Measurements from ENCODE around the gene PLEKHG4.

Gene PLEKHG4

DNA sequence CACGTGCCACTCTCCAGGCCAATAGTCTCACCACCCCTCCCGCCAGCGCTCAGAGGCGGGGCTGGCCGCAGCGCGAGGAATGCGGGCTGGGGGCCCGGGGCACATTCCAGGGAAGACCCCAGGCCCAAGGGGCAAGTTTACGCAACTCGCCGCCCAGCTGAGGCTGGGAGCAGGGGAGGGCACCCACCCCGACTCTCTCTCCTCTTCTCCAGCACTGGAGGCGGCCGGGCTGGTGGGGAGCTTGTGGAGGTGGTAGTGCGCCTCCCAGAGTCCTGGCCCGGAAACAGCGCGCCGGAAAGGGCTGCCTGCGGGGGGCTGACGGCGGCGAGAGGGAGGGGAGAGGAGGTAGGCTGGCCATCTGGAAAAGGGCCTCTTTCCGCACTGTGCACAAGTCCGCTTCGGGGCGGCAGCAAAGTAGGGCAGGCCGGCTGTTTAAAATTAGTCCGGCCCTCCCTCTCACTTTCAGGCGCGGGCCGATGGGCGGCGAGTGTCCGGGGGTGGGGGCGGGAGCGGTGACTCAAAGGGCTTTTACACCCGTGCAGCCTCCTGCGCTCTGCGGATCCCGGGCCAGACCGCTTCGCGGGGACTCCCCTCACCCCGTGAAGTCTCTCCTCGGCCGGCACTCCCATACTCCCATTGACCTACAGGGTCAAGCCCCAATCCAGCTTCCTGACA is 33.1 kb upstream of the PLEKHG4 start:
- peak; percentile 54 for DNase-seq

DNA sequence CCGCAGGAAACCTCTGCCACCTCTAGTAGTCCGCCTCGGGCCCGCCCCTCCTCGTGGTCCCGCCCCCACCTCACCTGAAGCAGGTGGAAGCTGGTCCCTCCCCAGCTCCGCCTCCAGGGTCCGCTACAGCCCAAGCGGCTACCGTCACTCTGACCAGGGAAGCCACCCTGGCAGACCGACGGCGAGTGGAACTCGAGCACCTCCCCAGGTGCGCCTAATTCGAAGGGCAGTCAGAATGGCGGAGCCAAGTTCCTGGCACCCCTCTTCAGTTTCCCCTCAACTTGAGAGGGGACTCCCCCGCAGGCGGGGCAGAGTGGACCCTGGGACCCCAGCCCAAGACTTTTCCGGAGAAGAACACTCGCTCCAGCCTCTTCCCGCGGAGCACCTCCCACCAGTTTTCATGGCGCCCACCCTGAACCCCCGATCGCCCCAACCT is 32.6 kb upstream of the PLEKHG4 start:
- DNase-seq, result peak; percentile 92

DNA sequence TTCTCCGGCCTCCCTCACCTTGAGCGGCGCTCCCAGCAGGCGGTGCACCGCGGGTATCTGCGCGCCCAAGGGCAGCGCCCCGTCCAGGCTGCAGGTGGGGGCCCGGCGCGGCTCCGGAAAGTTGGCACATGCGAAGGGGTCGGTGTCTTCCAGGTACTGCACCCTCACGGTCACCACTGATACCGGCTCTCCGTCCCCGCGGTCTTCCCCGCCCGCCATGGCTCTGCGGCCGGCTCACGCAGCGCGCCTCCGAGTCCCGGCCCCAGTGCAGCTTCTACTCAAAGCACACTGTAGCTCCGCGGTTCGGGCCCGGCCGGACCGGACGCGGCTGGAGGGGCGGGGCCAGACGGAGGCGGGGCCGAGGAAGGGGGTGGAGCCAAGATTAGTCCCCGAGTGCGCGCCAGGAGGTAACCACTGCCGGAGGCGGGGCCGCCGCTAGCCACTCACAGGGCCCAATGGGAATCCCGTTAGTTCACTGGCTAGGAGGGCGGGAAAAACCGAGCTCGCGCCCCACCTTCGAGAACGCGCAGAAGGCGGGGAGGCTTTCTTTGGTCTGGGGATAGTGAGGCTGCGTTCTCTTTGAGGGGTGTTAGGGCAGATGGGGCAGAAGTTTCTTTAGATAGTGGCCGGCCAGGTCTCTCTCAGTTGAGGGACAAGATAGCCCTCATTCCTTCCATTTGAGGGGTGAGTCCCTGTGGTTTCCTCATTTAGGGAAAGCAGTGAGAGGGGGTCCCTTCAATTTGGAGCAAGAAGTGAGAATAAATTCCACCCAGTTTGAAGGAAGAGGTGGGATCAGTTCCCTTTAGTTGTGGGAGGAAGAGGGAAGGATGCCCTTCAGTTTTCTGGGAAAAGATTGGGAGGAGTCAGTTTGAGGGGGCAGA is 31.9 kb upstream of the PLEKHG4 start, which contains the start of gene FHOD1:
Gene FHOD1 (minus strand): TSS at position 290 of the 881 bp plus-strand sequence. CDS start 71 bp downstream, at position 219.
- peak; percentile 82 for DNase-seq

DNA sequence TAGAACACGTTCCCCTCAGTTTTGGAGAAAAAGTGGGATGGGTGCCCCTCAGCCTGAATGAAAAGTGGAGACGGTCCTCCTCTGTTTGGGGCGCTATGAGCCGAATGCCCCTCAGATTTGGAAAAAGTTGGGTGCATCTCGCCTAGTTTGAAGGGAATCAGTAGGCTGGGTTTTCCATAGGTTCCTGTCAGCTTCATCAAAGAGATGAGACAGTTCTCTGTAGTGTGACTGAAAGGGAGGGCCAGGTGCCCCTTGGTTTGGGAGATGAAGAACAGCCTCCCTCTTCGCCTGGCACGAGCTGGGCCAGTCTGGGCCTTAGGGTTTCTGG is 31.3 kb upstream of the PLEKHG4 start:
- no peak for DNase-seq

DNA sequence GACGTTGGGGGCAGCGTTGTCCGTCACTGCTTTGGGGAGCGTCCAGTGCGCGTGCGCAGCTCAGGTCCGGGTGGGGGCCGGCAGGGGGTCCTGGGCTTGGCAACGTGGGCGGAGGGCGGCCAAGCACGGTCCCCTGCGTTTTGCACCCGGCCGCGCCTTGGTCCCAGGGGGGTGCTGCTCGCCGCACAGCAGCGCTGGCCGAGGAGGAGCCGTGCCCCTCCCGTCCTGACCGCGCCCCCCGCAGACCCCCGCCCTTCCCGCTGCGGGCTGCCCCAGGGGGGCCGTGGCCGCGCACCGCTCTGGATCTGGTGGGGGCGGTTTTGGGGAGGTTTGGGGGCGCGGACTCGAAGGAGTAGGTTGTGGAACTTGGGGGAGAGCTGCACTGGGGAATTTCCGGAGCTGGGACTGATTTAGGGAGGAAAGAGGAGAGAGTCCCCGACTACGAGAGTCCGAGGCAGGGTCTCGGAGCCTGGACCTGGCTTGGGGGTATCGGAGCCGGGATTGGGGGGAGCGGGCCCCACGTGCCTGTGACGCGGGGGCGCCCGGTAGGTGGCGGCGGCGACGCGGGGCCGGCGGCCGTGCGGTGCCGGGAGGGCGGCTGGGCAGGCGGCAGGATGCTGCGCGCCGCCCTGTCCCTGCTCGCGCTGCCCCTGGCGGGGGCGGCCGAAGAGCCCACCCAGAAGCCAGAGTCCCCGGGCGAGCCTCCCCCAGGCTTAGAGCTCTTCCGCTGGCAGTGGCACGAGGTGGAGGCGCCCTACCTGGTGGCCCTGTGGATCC is 30.7 kb upstream of the PLEKHG4 start, which contains the start of gene SLC9A5:
Gene SLC9A5 (plus strand): TSS at position 579 of the 777 bp plus-strand sequence. CDS start 36 bp downstream, at position 615.
- peak; percentile 37 for DNase-seq

DNA sequence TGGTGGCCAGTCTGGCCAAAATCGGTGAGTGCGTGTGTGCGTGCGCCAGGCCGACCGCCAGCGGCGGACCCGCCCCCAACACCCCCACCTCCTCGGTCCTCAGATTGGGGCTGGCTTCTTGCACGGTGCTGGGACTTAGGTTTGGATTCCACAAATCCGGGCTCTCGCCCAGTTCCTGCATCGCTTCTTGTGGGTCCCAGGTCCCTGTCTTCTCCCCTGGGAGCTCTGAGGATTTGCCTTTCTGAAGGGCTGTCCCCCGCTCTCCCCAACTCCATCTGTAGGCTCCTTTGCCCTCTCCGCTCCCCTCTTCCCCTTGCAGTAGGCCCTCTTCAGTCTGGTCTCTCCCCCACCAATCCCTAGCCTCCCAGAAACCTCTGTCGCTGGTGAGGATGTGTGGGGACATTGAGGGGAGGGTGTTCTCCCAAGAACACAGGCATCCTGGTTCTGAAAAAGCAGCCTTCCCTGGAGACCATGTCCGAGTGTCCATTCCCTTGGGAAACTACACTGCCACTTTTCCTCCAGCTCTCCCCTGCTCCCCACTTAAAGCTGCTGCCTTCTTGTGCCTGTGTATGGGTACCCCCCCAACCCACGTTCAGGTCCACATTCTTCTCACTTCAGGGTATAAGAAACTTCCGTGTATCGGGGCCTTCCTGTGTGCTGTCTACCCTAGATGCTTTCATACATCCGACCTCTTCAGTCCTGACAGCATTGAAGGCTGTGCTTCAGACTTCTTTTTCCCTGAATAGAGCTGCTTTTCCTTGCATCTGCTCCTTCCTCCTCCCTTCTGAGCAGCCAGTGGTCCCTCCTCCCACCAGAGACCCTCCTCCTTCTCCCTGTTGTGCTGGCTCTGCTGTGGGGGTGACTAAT is 29.9 kb upstream of the PLEKHG4 start:
- DNase-seq, result peak; percentile 6

DNA sequence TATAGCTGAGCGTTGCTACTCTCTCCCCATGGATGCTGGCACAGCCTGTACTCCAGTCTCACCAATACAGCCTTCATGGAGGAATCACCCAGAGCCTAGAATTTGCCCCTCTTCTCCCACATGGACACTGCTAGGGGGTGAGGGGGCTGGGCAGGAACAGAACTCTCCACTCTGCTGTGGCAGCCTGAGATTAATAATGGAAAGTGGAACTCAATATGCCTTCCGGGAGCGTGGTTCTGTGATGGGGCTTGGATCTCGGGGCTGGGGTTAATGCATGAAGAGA is 29.3 kb upstream of the PLEKHG4 start:
- DNase-seq, result no peak

DNA sequence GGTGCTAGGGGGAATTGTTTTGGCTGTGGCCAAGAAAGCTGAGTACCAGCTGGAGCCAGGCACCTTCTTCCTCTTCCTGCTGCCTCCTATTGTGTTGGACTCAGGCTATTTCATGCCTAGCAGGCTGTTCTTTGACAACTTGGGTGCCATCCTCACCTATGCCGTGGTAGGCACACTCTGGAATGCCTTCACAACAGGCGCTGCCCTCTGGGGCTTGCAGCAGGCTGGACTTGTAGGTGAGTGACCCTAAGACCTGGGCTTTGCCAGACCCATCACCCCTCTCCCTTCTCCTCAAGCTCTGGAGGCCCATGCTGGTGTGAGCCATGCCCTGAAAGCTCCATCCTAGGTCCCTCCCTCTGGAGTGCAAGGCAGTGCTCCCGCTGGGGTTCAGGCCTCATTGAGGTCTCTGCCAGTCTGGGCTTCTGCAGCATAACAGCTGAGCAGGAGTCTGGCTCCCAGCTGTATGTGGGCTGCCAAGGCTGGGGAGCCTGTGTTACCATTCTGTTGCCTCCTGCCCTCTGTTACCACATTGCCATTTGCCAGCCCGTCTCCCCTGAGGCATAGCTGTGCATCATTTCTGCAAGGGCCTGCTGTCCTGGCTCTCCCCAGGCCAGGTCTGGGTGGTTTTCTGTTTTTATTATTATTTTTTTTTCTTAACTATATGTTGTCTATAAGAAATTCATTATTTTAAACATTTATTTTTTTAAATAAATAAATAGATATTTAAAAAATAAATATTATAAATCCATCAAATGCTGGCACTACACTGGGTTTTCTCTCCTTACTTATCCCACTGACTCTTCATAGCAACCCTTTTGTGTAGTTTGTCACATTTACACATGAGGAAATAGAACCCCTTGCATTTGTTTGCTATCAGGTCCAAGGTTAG is 26.5 kb upstream of the PLEKHG4 start:
- DNase-seq, result no peak

DNA sequence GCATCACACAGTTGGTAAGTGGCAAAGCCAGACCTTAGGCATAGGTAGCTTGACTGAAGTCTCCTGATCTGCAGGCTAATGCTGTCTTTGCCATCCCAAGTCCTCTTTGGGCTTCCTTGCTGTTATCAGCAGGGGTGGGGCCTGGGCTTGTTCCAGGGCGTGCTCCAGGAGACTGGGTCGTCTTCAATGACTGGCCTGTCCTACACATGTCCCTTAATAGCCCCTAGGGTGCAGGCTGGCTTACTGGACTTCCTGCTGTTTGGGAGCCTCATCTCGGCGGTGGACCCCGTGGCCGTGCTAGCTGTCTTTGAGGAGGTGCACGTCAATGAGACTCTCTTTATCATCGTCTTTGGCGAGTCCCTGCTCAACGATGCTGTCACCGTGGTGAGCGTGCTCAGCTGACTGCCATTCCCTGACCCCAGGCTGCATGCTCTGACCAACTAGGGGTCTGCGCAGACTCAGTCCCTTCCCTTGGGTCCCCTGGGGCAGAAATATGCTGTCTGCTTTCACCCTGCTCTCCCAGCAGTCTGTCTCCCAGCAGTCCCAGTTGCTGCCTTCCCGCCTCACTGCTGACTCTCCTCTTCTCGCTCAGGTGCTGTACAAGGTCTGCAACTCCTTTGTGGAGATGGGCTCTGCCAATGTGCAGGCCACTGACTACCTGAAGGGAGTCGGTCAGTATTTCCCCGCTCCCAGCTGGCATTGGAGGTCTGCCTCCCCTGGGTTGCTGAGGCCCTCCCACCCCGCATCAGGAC is 24.4 kb upstream of the PLEKHG4 start:
- no peak for DNase-seq

DNA sequence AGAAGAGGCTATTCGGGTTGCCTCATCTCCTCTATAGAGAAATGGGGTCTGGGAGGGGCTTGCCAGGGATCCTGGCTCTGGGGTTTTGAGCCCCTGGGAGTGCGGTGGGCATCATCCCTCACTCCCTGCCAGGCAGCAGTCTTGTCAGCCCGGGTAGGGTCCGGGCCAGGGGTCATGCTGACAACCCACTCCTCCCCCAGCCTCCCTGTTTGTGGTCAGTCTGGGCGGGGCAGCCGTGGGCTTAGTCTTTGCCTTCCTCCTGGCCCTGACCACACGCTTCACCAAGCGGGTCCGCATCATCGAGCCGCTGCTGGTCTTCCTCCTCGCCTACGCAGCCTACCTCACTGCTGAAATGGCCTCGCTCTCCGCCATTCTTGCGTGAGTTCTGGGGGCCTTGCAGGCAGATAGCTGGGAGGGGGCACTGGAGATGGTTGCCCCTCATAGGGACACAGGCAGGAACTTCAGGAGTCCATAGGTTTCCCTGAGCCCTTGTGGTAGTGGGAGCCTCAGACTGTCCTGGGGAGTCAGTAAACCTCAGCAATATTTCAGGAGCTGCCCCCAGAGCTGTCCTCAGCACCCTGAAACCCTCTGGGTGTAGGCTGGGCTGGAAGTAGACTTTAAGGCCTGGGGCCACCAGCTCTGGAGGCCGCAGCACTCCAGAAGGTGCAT is 23.6 kb upstream of the PLEKHG4 start:
- no peak for DNase-seq

DNA sequence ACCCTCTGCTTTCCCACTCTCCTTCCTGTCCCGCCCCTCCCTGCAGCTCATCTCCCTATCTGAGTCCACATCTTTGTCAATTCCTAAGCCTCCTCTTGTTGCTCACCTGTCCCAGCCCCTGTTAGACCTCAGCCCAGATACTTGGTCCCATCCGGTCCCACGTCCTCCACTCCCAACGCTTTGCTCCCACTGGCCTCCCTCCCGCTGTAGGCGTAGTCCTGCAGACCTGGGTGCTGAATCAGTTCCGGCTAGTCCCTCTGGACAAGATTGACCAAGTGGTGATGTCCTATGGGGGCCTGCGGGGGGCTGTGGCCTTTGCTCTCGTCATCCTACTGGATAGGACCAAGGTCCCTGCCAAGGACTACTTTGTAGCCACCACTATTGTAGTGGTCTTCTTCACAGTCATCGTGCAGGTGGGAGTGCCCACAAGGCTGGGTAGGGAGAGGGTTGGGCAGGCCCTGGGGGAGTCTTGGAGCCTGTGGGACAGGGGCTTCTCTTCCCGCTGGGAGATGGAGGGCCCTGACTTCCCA is 22.6 kb upstream of the PLEKHG4 start:
- DNase-seq, result no peak

DNA sequence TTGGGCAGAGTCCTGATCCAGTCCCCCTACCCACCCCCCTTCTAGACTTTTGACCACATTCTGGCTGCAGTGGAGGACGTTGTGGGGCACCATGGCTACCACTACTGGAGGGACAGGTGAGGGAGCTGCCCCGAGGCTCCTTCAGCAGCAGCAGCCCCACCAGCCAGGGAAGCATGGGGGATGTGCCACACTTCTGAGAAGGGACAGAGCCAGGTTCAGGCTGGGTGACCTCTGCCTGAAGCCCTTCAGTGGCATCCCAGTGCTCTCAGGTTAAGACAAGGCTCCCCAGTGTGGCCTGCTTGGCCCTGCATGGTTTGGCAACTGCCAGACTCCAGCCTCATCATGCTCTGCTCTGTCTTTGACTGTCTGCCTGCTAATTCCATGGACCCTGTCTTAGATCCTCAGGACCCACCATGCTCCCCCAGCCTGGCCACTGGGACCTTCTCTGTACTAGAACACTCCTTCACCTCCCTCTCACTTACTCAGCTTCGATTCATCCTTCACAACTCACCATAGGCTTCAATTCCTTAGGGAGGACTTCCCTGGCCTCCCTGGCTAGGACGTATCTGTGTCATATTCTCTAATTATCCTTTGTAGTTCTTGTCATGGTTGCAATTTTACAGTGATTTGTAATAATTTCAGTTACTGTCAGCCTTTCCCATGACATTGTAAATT is 21.7 kb upstream of the PLEKHG4 start:
- no peak for DNase-seq

DNA sequence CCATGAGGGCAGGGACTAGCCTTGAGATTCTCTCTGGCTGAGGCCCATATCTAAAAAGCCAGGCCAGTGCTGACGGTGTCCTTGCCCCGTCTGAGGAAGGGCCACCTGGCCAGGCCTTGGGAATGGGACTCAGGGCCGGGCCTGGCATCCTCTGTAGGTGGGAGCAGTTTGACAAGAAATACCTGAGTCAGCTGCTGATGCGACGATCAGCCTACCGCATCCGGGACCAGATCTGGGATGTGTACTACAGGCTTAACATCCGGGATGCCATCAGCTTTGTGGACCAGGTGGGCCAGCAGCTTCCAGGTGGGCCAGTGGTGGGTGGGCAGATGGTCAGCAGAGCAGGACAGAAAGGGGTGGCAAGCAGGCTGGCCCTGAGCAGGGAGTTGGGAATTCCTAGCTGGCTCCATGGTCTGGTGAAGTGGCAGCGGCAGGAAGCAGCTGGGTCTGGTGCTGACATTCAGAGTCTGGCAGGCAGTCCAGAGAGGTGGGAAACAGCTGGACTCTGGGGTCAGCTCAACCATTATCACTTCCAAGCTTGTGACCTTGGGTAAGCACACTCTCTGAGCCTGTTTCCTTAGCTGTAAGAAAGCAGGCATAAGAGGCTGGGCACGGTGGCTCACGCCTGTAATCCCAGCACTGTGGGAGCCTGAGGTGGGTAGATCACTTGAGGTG is 21.0 kb upstream of the PLEKHG4 start:
- no peak for DNase-seq

DNA sequence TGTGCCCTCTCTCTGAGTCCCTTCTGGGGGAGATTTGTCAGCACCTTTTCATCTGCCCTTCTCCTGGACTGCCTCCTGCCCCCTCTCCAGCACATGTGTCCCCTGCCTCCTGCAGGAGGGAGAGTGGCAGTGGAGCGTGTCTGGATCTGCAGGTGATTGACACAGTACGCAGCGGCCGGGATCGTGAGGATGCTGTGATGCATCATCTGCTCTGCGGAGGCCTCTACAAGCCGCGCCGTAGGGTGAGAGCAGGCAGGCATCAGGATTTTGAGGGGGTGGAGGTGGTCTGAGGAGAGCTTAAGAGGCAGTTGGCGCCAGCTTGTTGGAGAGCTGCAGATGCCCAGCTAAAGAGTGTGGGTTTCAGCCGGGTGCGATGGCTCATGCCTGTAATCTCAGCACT is 19.6 kb upstream of the PLEKHG4 start:
- no peak for DNase-seq

DNA sequence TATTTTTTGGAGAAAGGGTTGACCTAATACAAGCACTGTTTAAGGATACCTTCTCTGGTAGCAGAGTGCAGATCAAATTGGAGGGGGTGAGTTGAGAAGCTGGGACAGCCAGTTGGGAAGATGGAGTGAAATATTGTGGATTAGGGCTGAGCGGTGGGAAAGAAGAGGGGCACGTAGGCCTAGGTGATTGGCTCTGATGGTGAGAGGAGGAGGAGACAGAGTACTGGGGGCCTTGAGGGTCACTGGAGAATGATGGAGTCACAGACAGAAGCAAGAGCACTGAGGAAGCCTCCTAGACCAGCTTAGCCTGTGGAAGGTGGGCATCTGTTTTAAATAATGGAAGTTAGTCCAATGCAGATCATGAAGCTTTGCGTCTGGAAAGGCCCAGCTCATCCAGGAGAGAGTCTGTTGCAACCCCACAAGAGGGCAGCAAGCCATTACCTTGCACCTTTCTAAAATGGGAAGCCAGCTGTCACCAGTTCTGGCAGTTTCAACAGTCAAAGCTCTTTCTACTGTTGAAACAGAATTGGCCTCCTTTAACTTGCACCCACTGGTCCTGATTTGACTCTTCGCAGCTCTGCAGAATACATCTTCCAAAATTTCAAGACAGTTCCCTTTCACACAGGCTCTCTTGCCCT is 18.8 kb upstream of the PLEKHG4 start:
- DNase-seq, result peak; percentile 2

DNA sequence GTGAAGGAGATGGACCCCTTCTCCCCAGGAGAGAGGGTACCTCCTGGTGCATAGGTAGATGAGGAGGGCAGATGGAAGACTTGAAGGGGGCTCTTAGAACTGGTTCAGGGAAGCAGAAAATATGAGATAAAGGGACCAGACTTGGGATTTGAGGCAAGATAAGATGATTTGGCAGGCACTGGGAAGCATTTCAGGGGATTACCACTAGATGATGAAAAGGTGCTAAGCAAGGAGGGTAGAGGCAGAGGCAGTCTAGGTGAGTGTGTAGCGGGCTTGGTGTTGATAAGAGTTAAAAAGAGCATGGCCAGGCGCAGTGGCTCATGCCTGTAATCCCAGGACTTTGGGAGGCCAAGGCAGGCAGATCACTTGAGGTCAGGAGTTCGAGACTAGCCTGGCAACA is 16.1 kb upstream of the PLEKHG4 start:
- no peak for DNase-seq

DNA sequence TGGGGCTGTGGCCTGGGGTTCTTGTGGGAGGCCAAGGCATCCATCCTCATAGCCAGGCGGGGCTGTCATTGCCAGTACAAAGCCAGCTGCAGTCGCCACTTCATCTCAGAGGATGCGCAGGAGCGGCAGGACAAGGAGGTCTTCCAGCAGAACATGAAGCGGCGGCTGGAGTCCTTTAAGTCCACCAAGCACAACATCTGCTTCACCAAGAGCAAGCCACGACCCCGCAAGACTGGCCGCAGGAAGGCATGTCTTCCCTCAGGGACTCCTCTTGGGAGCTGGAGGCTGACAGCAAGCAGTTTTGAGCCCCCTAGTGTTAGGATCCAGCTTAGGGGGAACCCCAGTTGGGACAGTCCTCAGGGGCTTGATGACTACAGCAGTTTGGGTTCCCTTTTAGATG is 15.1 kb upstream of the PLEKHG4 start:
- no peak for DNase-seq

DNA sequence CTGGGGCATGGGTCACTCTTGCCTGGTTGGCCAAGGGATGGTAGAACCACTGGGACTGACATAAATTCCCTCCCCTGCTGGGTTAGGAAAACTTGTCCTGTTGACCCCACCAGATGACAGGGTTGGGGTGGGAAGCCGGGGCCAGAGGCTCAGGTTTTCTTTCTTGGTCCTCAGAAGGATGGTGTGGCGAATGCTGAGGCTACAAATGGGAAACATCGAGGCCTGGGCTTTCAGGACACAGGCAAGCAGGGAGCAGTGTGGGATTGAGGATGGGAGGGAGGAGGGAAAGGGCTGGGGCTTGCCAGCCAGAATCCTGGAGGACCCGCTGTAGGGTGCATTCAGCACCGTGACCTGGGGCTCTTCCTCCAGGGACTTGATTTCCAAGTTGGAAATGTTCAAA is 14.5 kb upstream of the PLEKHG4 start:
- no peak for DNase-seq
